ENCODE results near the gene VRK1. TPM values are rescaled to one million over a fixed set of nuclear protein-coding genes. Genes with fewer than 3 reads are reported as not detected.

Gene VRK1
- total and polyA plus RNA-seq, 2 of the 8 experiments (the other 6 are each of a cell fraction or from before 2014, with no cell fraction given) = 24.2 to 64.8 TPM

- TF ChIP-seq HDAC6 (IDR thresholded peaks at IDR 0.05; ENCODE audit: low read depth, low read length) (no peak), YY1 (IDR thresholded peaks at IDR 0.05; ENCODE audit: low read depth, low read length) (no peak), SIX5 (IDR thresholded peaks at IDR 0.05; ENCODE audit: low read depth, low read length) (no peak), NANOG (IDR thresholded peaks at IDR 0.05; ENCODE audit: insufficient read depth, low read depth, low read length, poor library complexity, severe bottlenecking) (no peak), GTF2F1 (IDR thresholded peaks at IDR 0.05; ENCODE audit: borderline replicate concordance, low read depth, low read length) (no peak)
These were observed 16.7 kb upstream of the VRK1 start (continued) for GRCh38 chr14:96780500-96780899.

All from H1 (cell line).